HepG2 (cell line): ENCODE results near the gene PHF21B. TPM values are rescaled to one million over a fixed set of nuclear protein-coding genes. Genes with fewer than 3 reads are reported as not detected.

Source experiments
- ATF3 ChIP-seq: sonication (generic); formaldehyde crosslinking; IDR thresholded peaks from 2 replicates; pipeline ENCODE4 v1.4.0; 2020; ENCODE audit warnings: missing genetic modification reagents
- BCL3 ChIP-seq: sonication (generic); formaldehyde crosslinking; IDR thresholded peaks from 2 replicates; pipeline ENCODE4 v1.5.1; 2020; ENCODE audit warnings: mild to moderate bottlenecking, missing genetic modification reagents, moderate library complexity
- BRCA1 ChIP-seq: sonication (generic); formaldehyde crosslinking; IDR thresholded peaks from 2 replicates; pipeline ENCODE4 v1.4.0; 2020; ENCODE audit warnings: missing genetic modification reagents
- E2F1 ChIP-seq: sonication (generic); formaldehyde crosslinking; IDR thresholded peaks from 2 replicates; pipeline ENCODE4 v1.5.0; 2020; ENCODE audit warnings: missing genetic modification reagents
- FOXA1 ChIP-seq, 2 experiments: fragments of 450-650 bp in 1 of 2; sonication (generic) in 1 of 2; formaldehyde crosslinking in 1 of 2; IDR thresholded peaks; 2 replicates each; pipeline versions ENCODE4 v1.4.0 to v1.6.1; 2016 to 2020; ENCODE audit warnings: missing genetic modification reagents in 1 of 2
- GLMP ChIP-seq: sonication (generic); formaldehyde crosslinking; IDR thresholded peaks from 2 replicates; pipeline ENCODE4 v1.9.0; 2021; ENCODE audit warnings: missing genetic modification reagents, mild to moderate bottlenecking, borderline replicate concordance
- HMG20B ChIP-seq: conservative IDR thresholded peaks from 2 replicates; pipeline ENCODE4 v1.6.1; 2016; ENCODE audit warnings: missing genetic modification reagents, missing compliant biosample characterization
- MIER3 ChIP-seq: IDR thresholded peaks from 2 replicates; pipeline ENCODE4 v1.6.1; 2016; ENCODE audit warnings: missing compliant biosample characterization, borderline replicate concordance
- NBN ChIP-seq: fragments of 450-650 bp; conservative IDR thresholded peaks from 2 replicates; pipeline ENCODE4 v1.6.1; 2017
- PLRG1 ChIP-seq: fragments of 450-650 bp; conservative IDR thresholded peaks from 2 replicates; pipeline ENCODE4 v1.6.1; 2016
- RBFOX2 ChIP-seq: fragments of 200-400 bp; formaldehyde crosslinking; IDR thresholded peaks from 2 replicates; pipeline ENCODE4 v1.6.1; 2017; ENCODE audit warnings: low read depth, mild to moderate bottlenecking, low read length
- SOX5 ChIP-seq: IDR thresholded peaks from 2 replicates; pipeline ENCODE4 v1.6.1; 2016; ENCODE audit warnings: borderline replicate concordance
- ZNF136 ChIP-seq: sonication (generic); formaldehyde crosslinking; IDR thresholded peaks from 2 replicates; pipeline ENCODE4 v1.8.1; 2022; ENCODE audit warnings: low read depth, mild to moderate bottlenecking, moderate library complexity, missing genetic modification reagents
- ZNF263 ChIP-seq: sonication (generic); formaldehyde crosslinking; IDR thresholded peaks from 2 replicates; pipeline ENCODE4 v1.4.0; 2020; ENCODE audit warnings: missing genetic modification reagents
- ZNF34 ChIP-seq: sonication (generic); formaldehyde crosslinking; IDR thresholded peaks from 2 replicates; pipeline ENCODE4 v1.4.0; 2020; ENCODE audit warnings: mild to moderate bottlenecking, missing genetic modification reagents, borderline replicate concordance
- ZNF343 ChIP-seq: sonication (generic); formaldehyde crosslinking; IDR thresholded peaks from 2 replicates; pipeline ENCODE4 v1.4.0; 2020; ENCODE audit warnings: mild to moderate bottlenecking, missing genetic modification reagents
- ZNF383 ChIP-seq: sonication (generic); formaldehyde crosslinking; IDR thresholded peaks from 2 replicates; pipeline ENCODE4 v1.4.0; 2020; ENCODE audit warnings: missing genetic modification reagents, mild to moderate bottlenecking, borderline replicate concordance
- ZNF546 ChIP-seq: sonication (generic); formaldehyde crosslinking; conservative IDR thresholded peaks from 2 replicates; pipeline ENCODE4 v1.8.1; 2023; ENCODE audit warnings: mild to moderate bottlenecking, missing genetic modification reagents
- ZNF605 ChIP-seq: sonication (generic); formaldehyde crosslinking; IDR thresholded peaks from 2 replicates; pipeline ENCODE4 v1.8.0; 2022; ENCODE audit warnings: mild to moderate bottlenecking, missing genetic modification reagents
- ZNF75D ChIP-seq: sonication (generic); formaldehyde crosslinking; IDR thresholded peaks from 2 replicates; pipeline ENCODE4 v1.8.1; 2023; ENCODE audit warnings: missing genetic modification reagents, mild to moderate bottlenecking, borderline replicate concordance
- ZNF777 ChIP-seq: sonication (generic); formaldehyde crosslinking; IDR thresholded peaks from 2 replicates; pipeline ENCODE4 v1.4.0; 2020; ENCODE audit warnings: missing genetic modification reagents
- ZSCAN12 ChIP-seq: sonication (generic); formaldehyde crosslinking; IDR thresholded peaks from 2 replicates; pipeline ENCODE4 v1.9.0; 2021; ENCODE audit warnings: mild to moderate bottlenecking, missing genetic modification reagents
- ZSCAN9 ChIP-seq: IDR thresholded peaks from 2 replicates; pipeline ENCODE4 v1.6.1; 2016; ENCODE audit warnings: borderline replicate concordance
- polyA plus RNA-seq, 8 experiments: library from polyadenylated mRNA; depleted of rRNA in 3 of 8; stranded (reverse) in 7 of 8; unstranded in 1 of 8; fragments of >200 nt; fragmentation: Illumina TruSeq in 4 of 8; extraction: Trizol in 4 of 8; gene quantifications; 2 replicates each; pipeline versions ENCODE4 v1.2.1 to v1.2.3, GENCODE V29; 2011 to 2016; ENCODE audit warnings: low read depth in 4 of 8, missing spikeins in 1 of 8, mixed read lengths in 1 of 8; ENCODE audit not compliant: insufficient read depth in 1 of 8
- total RNA-seq, 5 experiments: library from RNA; depleted of rRNA; stranded (reverse); fragments of >200 nt; fragmentation: Illumina TruSeq; extraction: Trizol; gene quantifications; 2 replicates each; pipeline ENCODE4 v1.2.3, GENCODE V29; 2016; ENCODE audit warnings: low read depth in 1 of 5
- TF ChIP-seq, protein P1 (sequence below): sonication (generic); formaldehyde crosslinking; IDR thresholded peaks from 2 replicates; pipeline ENCODE4 v1.8.0; 2022; ENCODE audit warnings: missing genetic modification reagents, mild to moderate bottlenecking, borderline replicate concordance
- TF ChIP-seq, protein P2 (sequence below): sonication (generic); formaldehyde crosslinking; IDR thresholded peaks from 2 replicates; pipeline ENCODE4 v1.4.0; 2020; ENCODE audit warnings: mild to moderate bottlenecking, missing genetic modification reagents

The PHF21B gene
- total and polyA plus RNA-seq, 2 of the 13 experiments (the other 11 are each of a cell fraction or from before 2014, with no cell fraction given) = not detected

GRCh38 chr22:44975427-44976262 lies 34.2 kb downstream of the PHF21B start (continued):
- TF ChIP-seq, protein P1, sequence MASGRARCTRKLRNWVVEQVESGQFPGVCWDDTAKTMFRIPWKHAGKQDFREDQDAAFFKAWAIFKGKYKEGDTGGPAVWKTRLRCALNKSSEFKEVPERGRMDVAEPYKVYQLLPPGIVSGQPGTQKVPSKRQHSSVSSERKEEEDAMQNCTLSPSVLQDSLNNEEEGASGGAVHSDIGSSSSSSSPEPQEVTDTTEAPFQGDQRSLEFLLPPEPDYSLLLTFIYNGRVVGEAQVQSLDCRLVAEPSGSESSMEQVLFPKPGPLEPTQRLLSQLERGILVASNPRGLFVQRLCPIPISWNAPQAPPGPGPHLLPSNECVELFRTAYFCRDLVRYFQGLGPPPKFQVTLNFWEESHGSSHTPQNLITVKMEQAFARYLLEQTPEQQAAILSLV = peak; percentile 91
- no peak for TF ChIP-seq NBN
- peak; percentile 99 for TF ChIP-seq ZSCAN9
- no peak for TF ChIP-seq ZNF34 (CRISPR knock-in tag)
- peak; percentile 83 for TF ChIP-seq ZNF263
- no peak for TF ChIP-seq ZNF383 (CRISPR knock-in tag)
- peak; percentile 75; the same call in 1 of the 2 replicates for TF ChIP-seq MIER3 (CRISPR knock-in tag)
- 0 out of 2 replicates have a peak, but pooled peaks have one; percentile 58 for TF ChIP-seq GLMP (CRISPR knock-in tag)
- peak; percentile 46; the same call in 1 of the 2 replicates for TF ChIP-seq HMG20B (CRISPR knock-in tag)
- TF ChIP-seq ATF3 (CRISPR knock-in tag) = peak; percentile 74
- TF ChIP-seq PLRG1 = no peak
- TF ChIP-seq BRCA1 (CRISPR knock-in tag) = peak; percentile 92; the same call in 1 of the 2 replicates
- peak; percentile 66; the same call in 1 of the 2 replicates for TF ChIP-seq E2F1
- peak; percentile 70 for TF ChIP-seq ZNF777
- peak; percentile 32; the same call in 1 of the 2 replicates for TF ChIP-seq SOX5
- TF ChIP-seq ZNF605 (CRISPR knock-in tag) = peak; percentile 97
- TF ChIP-seq FOXA1 (IDR thresholded peaks at IDR 0.05) = no peak
- no peak for TF ChIP-seq FOXA1 (CRISPR knock-in tag; IDR thresholded peaks at IDR 0.05)
- TF ChIP-seq ZNF75D (CRISPR knock-in tag) = peak; percentile 73; the same call in 1 of the 2 replicates
- peak; percentile 86 for TF ChIP-seq ZNF546 (CRISPR knock-in tag)
- no peak for TF ChIP-seq BCL3 (CRISPR knock-in tag)
- no peak for TF ChIP-seq ZNF136 (CRISPR knock-in tag)
- no peak for TF ChIP-seq RBFOX2
- TF ChIP-seq, protein P2, sequence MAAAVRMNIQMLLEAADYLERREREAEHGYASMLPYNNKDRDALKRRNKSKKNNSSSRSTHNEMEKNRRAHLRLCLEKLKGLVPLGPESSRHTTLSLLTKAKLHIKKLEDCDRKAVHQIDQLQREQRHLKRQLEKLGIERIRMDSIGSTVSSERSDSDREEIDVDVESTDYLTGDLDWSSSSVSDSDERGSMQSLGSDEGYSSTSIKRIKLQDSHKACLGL (CRISPR knock-in tag) = peak; percentile 88; the same call in 1 of the 2 replicates
- TF ChIP-seq ZSCAN12 (CRISPR knock-in tag) = peak; percentile 97; the same call in 1 of the 2 replicates
- peak; percentile 70; the same call in 1 of the 2 replicates for TF ChIP-seq ZNF343 (CRISPR knock-in tag)
